Gastrocnemius medialis (tissue), 4 donors: Measurements from ENCODE around the gene IGF2BP3. TPM values are rescaled to one million over a fixed set of nuclear protein-coding genes. Genes with fewer than 3 reads are reported as not detected.

Source experiments
- ATAC-seq, 2 donors: fragments of 150-250 bp; one replicate each; pipeline ENCODE4 v1.9.1; 2016
- DNase-seq, 2 donors: peaks; one replicate each; pipeline ENCODE4 v3.0.0-alpha.2; 2019
- H3K27ac ChIP-seq, 4 donors: fragments of 200-600 bp; sonication (generic); 1 replicate in 1 of 4; 2 replicates in 3 of 4; pipeline ENCODE4 v1.5.1; 2016 to 2018; ENCODE audit warnings: mild to moderate bottlenecking in 2 of 4, moderate library complexity in 1 of 4
- H3K27me3 ChIP-seq, 3 donors: fragments of 200-600 bp; sonication (generic) in 2 of 3; 1 replicate in 1 of 3; 2 replicates in 2 of 3; pipeline versions ENCODE4 v1.5.1 to v1.6.0; 2016 to 2019; ENCODE audit warnings: mild to moderate bottlenecking in 1 of 3, moderate library complexity in 1 of 3
- H3K36me3 ChIP-seq, 2 donors: fragments of 200-600 bp; sonication (generic) in 1 of 2; one replicate each; pipeline ENCODE4 v1.5.1; 2017 to 2018
- H3K4me1 ChIP-seq, 2 donors: fragments of 200-600 bp; sonication (generic) in 1 of 2; one replicate each; pipeline ENCODE4 v1.5.1; 2016 to 2017; ENCODE audit warnings: mild to moderate bottlenecking in 2 of 2
- H3K4me3 ChIP-seq, 4 donors: fragments of 200-600 bp; sonication (generic) in 3 of 4; 1 replicate in 1 of 4; 2 replicates in 3 of 4; pipeline ENCODE4 v1.5.1; 2016 to 2019; ENCODE audit warnings: mild to moderate bottlenecking in 2 of 4
- H3K9me3 ChIP-seq, 3 donors: fragments of 200-600 bp; sonication (generic) in 2 of 3; 1 replicate in 1 of 3; 2 replicates in 2 of 3; pipeline ENCODE4 v1.5.1; 2016 to 2019
- CTCF ChIP-seq, 5 experiments: fragments of 450-650 bp in 3 of 5; fragments of 200-600 bp in 2 of 5; sonication (generic) in 2 of 5; IDR thresholded peaks in 4 of 5; conservative IDR thresholded peaks in 1 of 5; 1 replicate in 4 of 5; 2 replicates in 1 of 5; pipeline ENCODE4 v1.5.1; 2016 to 2019; ENCODE audit warnings: antibody characterized with exemption in 5 of 5, mild to moderate bottlenecking in 3 of 5, moderate library complexity in 3 of 5
- POLR2A ChIP-seq, 2 donors: fragments of 450-650 bp; IDR thresholded peaks; one replicate each; pipeline ENCODE4 v1.6.1; 2017; ENCODE audit warnings: antibody characterized with exemption in 2 of 2, mild to moderate bottlenecking in 2 of 2, moderate library complexity in 2 of 2
- in situ Hi-C, 4 donors: fragments of 200-750 bp; cut with MboI; loops; one replicate each; pipeline versions ENCODE4 v1.15.0 to v1.8.0; 2017; ENCODE audit warnings: low sequenced_read_pairs in 4 of 4
- intact Hi-C: fragments of 100-400 bp; cut with DNase I; formaldehyde crosslinking; loops from one replicate; pipeline ENCODE4 v1.15.1; 2023; ENCODE audit warnings: low total_unique reads
- total RNA-seq, 4 donors: library from RNA; depleted of rRNA; stranded (reverse); fragments of >200 nt; gene quantifications; one replicate each; pipeline versions ENCODE4 v1.1.0 to v1.2.3, GENCODE V29; 2016

IGF2BP3 gene
- total RNA-seq, 4 donors from 2014 or later, result 0.51 TPM; not detected in 3

GRCh38 chr7:23393636-23394035 lies 76.7 kb downstream of the IGF2BP3 start:
- in situ Hi-C loops (no loop called here), intact Hi-C loops (no loop called here)
- no peak overlapping the region for H3K27ac ChIP-seq
- H3K4me1 ChIP-seq, result no peaks in the 10 kb centered on the region
- TF ChIP-seq POLR2A (IDR thresholded peaks at IDR 0.05), result no peak
- TF ChIP-seq CTCF (IDR thresholded peaks at IDR 0.05 in 4 of 5, conservative IDR thresholded peaks at IDR 0.05 in 1 of 5), result no peak
- H3K9me3 ChIP-seq, result no peaks in the 10 kb centered on the region
- no peak overlapping the region for H3K4me3 ChIP-seq
- no peak for DNase-seq
- H3K27me3 ChIP-seq, result no peaks in the 10 kb centered on the region
- H3K36me3 ChIP-seq, result no peaks in the 10 kb centered on the region
- ATAC-seq, result no peak

DNA sequence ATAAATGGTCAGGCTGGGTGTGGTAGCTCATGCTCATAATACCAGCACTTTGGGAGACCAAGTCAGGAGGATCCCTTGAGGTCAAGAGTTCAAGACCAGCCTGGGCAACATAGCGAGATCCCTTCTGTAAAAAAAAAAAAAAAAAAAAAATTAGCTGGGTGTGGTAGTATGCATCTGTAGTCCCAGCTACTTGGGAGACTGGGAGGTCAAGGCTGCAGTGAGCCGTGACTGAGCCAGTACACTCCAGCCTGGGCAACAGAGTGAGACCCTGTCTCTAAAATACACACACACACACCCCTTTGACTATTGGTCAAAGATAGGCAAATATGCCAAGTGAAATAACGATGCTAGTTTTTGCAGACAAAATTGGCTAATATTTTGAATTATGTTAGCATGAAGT lies 80.6 kb downstream of the IGF2BP3 start:
- ATAC-seq (no peak), DNase-seq (no peak)
- Histone ChIP-seq H3K36me3 (no peaks in the 10 kb centered on the region), H3K4me1 (no peaks in the 10 kb centered on the region), H3K27me3 (no peaks in the 10 kb centered on the region), H3K4me3 (no peak overlapping the region), H3K9me3 (no peaks in the 10 kb centered on the region), H3K27ac (no peak overlapping the region)
- TF ChIP-seq CTCF (IDR thresholded peaks at IDR 0.05 in 4 of 5, conservative IDR thresholded peaks at IDR 0.05 in 1 of 5) (no peak), POLR2A (IDR thresholded peaks at IDR 0.05) (no peak)
- in situ Hi-C loops, result no loop called here
- intact Hi-C loops, result no loop called here

GRCh38 chr7:23387583-23387982 lies 82.7 kb downstream of the IGF2BP3 start:
- no peaks in the 10 kb centered on the region for H3K27me3 ChIP-seq
- intact Hi-C loops (no loop called here), in situ Hi-C loops (no loop called here)
- H3K9me3 ChIP-seq, result no peaks in the 10 kb centered on the region
- DNase-seq, result no peak
- no peak overlapping the region for H3K27ac ChIP-seq
- TF ChIP-seq CTCF (IDR thresholded peaks at IDR 0.05 in 4 of 5, conservative IDR thresholded peaks at IDR 0.05 in 1 of 5), result no peak
- no peak for TF ChIP-seq POLR2A (IDR thresholded peaks at IDR 0.05)
- H3K36me3 ChIP-seq, result no peaks in the 10 kb centered on the region
- no peaks in the 10 kb centered on the region for H3K4me1 ChIP-seq
- H3K4me3 ChIP-seq, result no peak overlapping the region
- no peak for ATAC-seq

GRCh38 chr7:23385140-23385539 lies 85.2 kb downstream of the IGF2BP3 start:
- Histone ChIP-seq H3K4me3 (no peak overlapping the region), H3K36me3 (no peaks in the 10 kb centered on the region), H3K27me3 (no peaks in the 10 kb centered on the region), H3K4me1 (no peaks in the 10 kb centered on the region), H3K27ac (no peak overlapping the region), H3K9me3 (no peaks in the 10 kb centered on the region)
- intact Hi-C loops, result no loop called here
- no peak for DNase-seq
- TF ChIP-seq POLR2A (IDR thresholded peaks at IDR 0.05) (no peak), CTCF (IDR thresholded peaks at IDR 0.05 in 4 of 5, conservative IDR thresholded peaks at IDR 0.05 in 1 of 5) (no peak)
- in situ Hi-C loops, result no loop called here
- no peak for ATAC-seq

- H3K36me3 ChIP-seq, result no peaks in the 10 kb centered on the region
- H3K9me3 ChIP-seq, result no peaks in the 10 kb centered on the region
- in situ Hi-C loops, result no loop called here
- TF ChIP-seq POLR2A (IDR thresholded peaks at IDR 0.05) (no peak), CTCF (IDR thresholded peaks at IDR 0.05 in 4 of 5, conservative IDR thresholded peaks at IDR 0.05 in 1 of 5) (no peak)
- no peak overlapping the region for H3K27ac ChIP-seq
- DNase-seq, result no peak
- intact Hi-C loops, result no loop called here
- no peak overlapping the region for H3K4me3 ChIP-seq
- H3K27me3 ChIP-seq, result no peaks in the 10 kb centered on the region
- ATAC-seq, result no peak
- H3K4me1 ChIP-seq, result no peaks in the 10 kb centered on the region
Observed at GRCh38 chr7:23383225-23383624, 87.1 kb downstream of the IGF2BP3 start.
